B cell (primary cell): ENCODE measurements around the gene MAP3K7CL. TPM values are rescaled to one million over a fixed set of nuclear protein-coding genes. Genes with fewer than 3 reads are reported as not detected.

Source experiments
- ATAC-seq: fragments of 200-7000 bp; cut with Tn5 transposase; one replicate; pipeline ENCODE4 v1.10.0; 2021; ENCODE audit warnings: low read depth, mild to moderate bottlenecking, moderate number of reproducible peaks, moderate library complexity
- CTCF ChIA-PET: fragments of 350-600 bp; sonication (Branson Sonifier 250); formaldehyde crosslinking; loops from one replicate; lab custom pipeline; 2021; ENCODE audit warnings: antibody characterized with exemption, inconsistent platforms; lab: Charles Lee
- POLR2A ChIA-PET: fragments of 350-600 bp; sonication (Branson Sonifier 250); formaldehyde crosslinking; loops from one replicate; lab custom pipeline; 2021; ENCODE audit warnings: antibody characterized with exemption; lab: Charles Lee
- DNase-seq: peaks from one replicate; pipeline ENCODE4 v3.0.0; 2013
- H2AFZ ChIP-seq: 2 replicates; pipeline ENCODE4 v1.6.1; 2012; ENCODE audit warnings: mild to moderate bottlenecking, low read depth, low read length; ENCODE audit not compliant: insufficient read depth, poor library complexity, severe bottlenecking
- H3K27ac ChIP-seq, 2 donors: 1 replicate in 1 of 2; 2 replicates in 1 of 2; pipeline ENCODE4 v1.5.1; 2012 to 2013; ENCODE audit warnings: low read length in 2 of 2, mild to moderate bottlenecking in 2 of 2, moderate library complexity in 1 of 2
- H3K27me3 ChIP-seq, 4 experiments: fragments of 200-600 bp in 1 of 4; sonication (generic) in 1 of 4; replicated peaks in 1 of 4; 1 replicate in 2 of 4; 2 replicates in 2 of 4; pipeline versions ENCODE4 v1.6.1 to v1.7.0; 2013 to 2016; ENCODE audit warnings: low read length in 3 of 4, mild to moderate bottlenecking in 2 of 4, mixed read lengths in 1 of 4, moderate library complexity in 1 of 4; ENCODE audit not compliant: insufficient read depth in 4 of 4, control insufficient read depth in 3 of 4; ENCODE audit errors: control extremely low read depth in 1 of 4
- H3K36me3 ChIP-seq, 2 experiments: replicated peaks in 1 of 2; 1 replicate in 1 of 2; 2 replicates in 1 of 2; pipeline versions ENCODE4 v1.6.1 to v1.7.1; 2013; ENCODE audit warnings: low read length in 1 of 2; ENCODE audit not compliant: insufficient read depth in 2 of 2, control insufficient read depth in 1 of 2; ENCODE audit errors: control extremely low read depth in 1 of 2, extremely low read depth in 1 of 2
- H3K4me1 ChIP-seq, 2 donors: fragments of 200-600 bp in 1 of 2; sonication (generic) in 1 of 2; 1 replicate in 1 of 2; 2 replicates in 1 of 2; pipeline versions ENCODE4 v1.5.1 to v1.6.1; 2013 to 2017; ENCODE audit warnings: low read length in 2 of 2; ENCODE audit not compliant: control insufficient read depth in 2 of 2, insufficient read depth in 2 of 2
- H3K4me2 ChIP-seq: replicated peaks from 2 replicates; pipeline ENCODE3; 2012; ENCODE audit warnings: mild to moderate bottlenecking, low read depth, low read length; ENCODE audit not compliant: poor library complexity, severe bottlenecking
- H3K4me3 ChIP-seq, 5 experiments: fragments of 200-600 bp in 1 of 5; sonication (generic) in 1 of 5; 1 replicate in 3 of 5; 2 replicates in 2 of 5; pipeline versions ENCODE4 v1.5.1 to v1.7.0; 2011 to 2016; ENCODE audit warnings: low read length in 4 of 5, mild to moderate bottlenecking in 4 of 5, low read depth in 2 of 5, control low read depth in 1 of 5, moderate library complexity in 1 of 5; ENCODE audit not compliant: insufficient read depth in 1 of 5; ENCODE audit errors: control extremely low read depth in 1 of 5, extremely low read depth in 1 of 5
- H3K79me2 ChIP-seq: fragments of 200-600 bp; sonication (generic); one replicate; pipeline ENCODE4 v1.6.0; 2016; ENCODE audit warnings: low read length; ENCODE audit not compliant: control insufficient read depth, insufficient read depth
- H3K9ac ChIP-seq: fragments of 200-600 bp; sonication (generic); 2 replicates; pipeline ENCODE4 v1.6.1; 2017; ENCODE audit warnings: mild to moderate bottlenecking, low read length, moderate library complexity
- H3K9me3 ChIP-seq, 3 donors: one replicate each; pipeline versions ENCODE4 v1.6.1 to v1.7.1; 2013; ENCODE audit warnings: low read length in 2 of 3; ENCODE audit not compliant: control insufficient read depth in 2 of 3, insufficient read depth in 1 of 3; ENCODE audit errors: control extremely low read depth in 1 of 3
- H4K20me1 ChIP-seq: 2 replicates; pipeline ENCODE4 v1.6.0; 2012; ENCODE audit warnings: mild to moderate bottlenecking, low read length; ENCODE audit not compliant: insufficient read depth, control insufficient read depth, poor library complexity, severe bottlenecking
- H3K27ac Mint-ChIP-seq: one replicate; pipeline ENCODE4 v1.8.0; 2021; ENCODE audit warnings: mixed read lengths
- H3K27me3 Mint-ChIP-seq: one replicate; pipeline ENCODE4 v1.8.0; 2021; ENCODE audit warnings: mixed read lengths
- H3K4me1 Mint-ChIP-seq: one replicate; pipeline ENCODE4 v1.8.0; 2021; ENCODE audit warnings: mixed read lengths
- H3K4me3 Mint-ChIP-seq: one replicate; pipeline ENCODE4 v1.8.0; 2021; ENCODE audit warnings: mixed read lengths
- H3K9me3 Mint-ChIP-seq: one replicate; pipeline ENCODE4 v1.8.0; 2022; ENCODE audit warnings: mixed read lengths; ENCODE audit not compliant: insufficient read depth
- CTCF ChIP-seq: fragments of 200-600 bp; IDR thresholded peaks from one replicate; pipeline ENCODE4 v1.8.0; 2022; ENCODE audit warnings: antibody characterized with exemption, mild to moderate bottlenecking
- EZH2 ChIP-seq: IDR thresholded peaks from 2 replicates; pipeline ENCODE4 v1.6.1; 2012; ENCODE audit warnings: borderline replicate concordance, low read depth, mild to moderate bottlenecking, moderate library complexity, low read length; ENCODE audit not compliant: insufficient read depth, poor library complexity, severe bottlenecking
- WGBS: methylation state at CpG from one replicate; pipeline ENCODE4 v1.1.5; 2013; ENCODE audit warnings: missing lambda C conversion rate; ENCODE audit not compliant: insufficient coverage; 5-methylcytosine and 5-hydroxymethylcytosine counted together
- intact Hi-C: fragments of 100-400 bp; cut with micrococcal nuclease; formaldehyde crosslinking; loops from one replicate; pipeline ENCODE4 v1.10.0; 2022
- polyA plus RNA-seq: library from polyadenylated mRNA; depleted of rRNA; stranded (reverse); fragments of >200 nt; gene quantifications from 2 replicates; pipeline ENCODE4 v1.2.3, GENCODE V29; 2012
- total RNA-seq, 2 donors: library from RNA; stranded (reverse); fragments of 120-200 nt in 1 of 2; gene quantifications; 1 replicate in 1 of 2; 2 replicates in 1 of 2; pipeline versions ENCODE4 v1.2.3 to v1.2.4, GENCODE V29; 2013 to 2022

Gene MAP3K7CL
- total and polyA plus RNA-seq, 2 donors (not counting 1 experiment from before 2014, with no cell fraction given), result 8.9 to 11.9 TPM

GRCh38 chr21:29133241-29133640 lies 2.8 kb downstream of the MAP3K7CL start:
- intact Hi-C loops, result no loop called here
- H3K27me3 Mint-ChIP-seq, result no peaks in the 10 kb centered on the region
- H3K4me3 Mint-ChIP-seq, result no peak overlapping the region
- H4K20me1 ChIP-seq, result no peaks in the 10 kb centered on the region
- 100% methylated on average over 1 of the region's 7 CpGs for WGBS
- no peaks in the 10 kb centered on the region for H3K36me3 ChIP-seq
- no peak overlapping the region for H3K27ac ChIP-seq
- ChIA-PET POLR2A (no interaction called here), CTCF (interaction anchor here (1.3 kb wide), 1 partner anchor 15 kb away, joined by 3 read pairs; no protein-coding TSS in a partner anchor)
- H3K27me3 ChIP-seq, result no peaks in the 10 kb centered on the region
- no peak overlapping the region for H2AFZ ChIP-seq
- H3K9me3 ChIP-seq, result peaks cover 0 to 5% (median 3%) of the 10 kb centered on the region in 3 donors
- no peak overlapping the region for H3K4me2 ChIP-seq
- H3K4me3 ChIP-seq, result no peak overlapping the region
- peaks cover 3% of the 10 kb centered on the region for H3K9me3 Mint-ChIP-seq
- peaks cover 2% of the 10 kb centered on the region for H3K4me1 Mint-ChIP-seq
- H3K4me1 ChIP-seq, result no peaks in the 10 kb centered on the region
- H3K27ac Mint-ChIP-seq, result no peak overlapping the region
- no peak for ATAC-seq
- TF ChIP-seq EZH2 (no peak), CTCF (no peak)
- DNase-seq, result no peak
- no peaks in the 10 kb centered on the region for H3K79me2 ChIP-seq
- H3K9ac ChIP-seq, result no peak overlapping the region

GRCh38 chr21:29133796-29134195 lies 3.4 kb downstream of the MAP3K7CL start:
- Histone ChIP-seq H3K9me3 (peaks cover 0 to 5% (median 0%) of the 10 kb centered on the region in 3 donors), H3K27ac (no peak overlapping the region), H2AFZ (no peak overlapping the region), H3K27me3 (no peaks in the 10 kb centered on the region), H3K9ac (no peak overlapping the region), H3K4me1 (no peaks in the 10 kb centered on the region), H3K36me3 (no peaks in the 10 kb centered on the region), H4K20me1 (no peaks in the 10 kb centered on the region), H3K4me3 (no peak overlapping the region), H3K4me2 (no peak overlapping the region), H3K79me2 (no peaks in the 10 kb centered on the region)
- H3K27me3 Mint-ChIP-seq, result no peaks in the 10 kb centered on the region
- CTCF ChIA-PET, result no interaction called here
- H3K9me3 Mint-ChIP-seq, result peaks cover 3% of the 10 kb centered on the region
- no peak for DNase-seq
- POLR2A ChIA-PET, result no interaction called here
- TF ChIP-seq CTCF (no peak), EZH2 (no peak)
- H3K4me3 Mint-ChIP-seq, result no peak overlapping the region
- ATAC-seq, result no peak
- peaks cover 2% of the 10 kb centered on the region for H3K4me1 Mint-ChIP-seq
- 93% methylated on average over 2 of the region's 5 CpGs for WGBS
- intact Hi-C loops, result no loop called here
- H3K27ac Mint-ChIP-seq, result no peak overlapping the region
